AG10803 (cell line): ENCODE measurements around the gene TTC7B.

Source experiments
- DNase-seq: peaks from one replicate; pipeline ENCODE4 v3.0.0; 2010; ENCODE audit warnings: low read depth
- H3K4me3 ChIP-seq: 2 replicates; pipeline ENCODE4 v1.5.1; 2011; ENCODE audit warnings: mild to moderate bottlenecking, low read length, control low read depth
- TF ChIP-seq, protein P1 (sequence below): conservative IDR thresholded peaks from 2 replicates; pipeline ENCODE4 v1.5.1; 2011; ENCODE audit warnings: mild to moderate bottlenecking, low read length, control low read depth, inconsistent platforms

Gene TTC7B

DNA sequence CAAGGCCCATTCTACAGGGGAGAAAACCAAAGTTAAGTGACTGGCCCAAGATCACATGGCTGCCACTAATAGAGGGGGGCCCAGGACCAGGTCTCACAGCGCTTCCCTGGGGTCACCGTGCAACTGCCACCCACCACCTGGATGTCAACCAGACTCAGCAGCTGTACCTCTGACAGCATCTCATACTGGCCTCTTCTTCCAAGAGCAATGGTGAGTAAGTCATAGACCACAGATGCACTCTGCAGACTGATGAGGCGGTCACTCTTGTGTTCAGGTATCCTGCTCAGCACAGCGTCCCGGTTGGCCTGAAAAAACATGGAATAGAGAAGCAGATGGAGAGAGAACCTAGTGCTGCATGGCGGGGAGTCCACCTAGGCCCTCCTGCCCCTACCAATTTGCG is 139.9 kb downstream of the TTC7B start:
- DNase-seq: no peak
- TF ChIP-seq, protein P1, sequence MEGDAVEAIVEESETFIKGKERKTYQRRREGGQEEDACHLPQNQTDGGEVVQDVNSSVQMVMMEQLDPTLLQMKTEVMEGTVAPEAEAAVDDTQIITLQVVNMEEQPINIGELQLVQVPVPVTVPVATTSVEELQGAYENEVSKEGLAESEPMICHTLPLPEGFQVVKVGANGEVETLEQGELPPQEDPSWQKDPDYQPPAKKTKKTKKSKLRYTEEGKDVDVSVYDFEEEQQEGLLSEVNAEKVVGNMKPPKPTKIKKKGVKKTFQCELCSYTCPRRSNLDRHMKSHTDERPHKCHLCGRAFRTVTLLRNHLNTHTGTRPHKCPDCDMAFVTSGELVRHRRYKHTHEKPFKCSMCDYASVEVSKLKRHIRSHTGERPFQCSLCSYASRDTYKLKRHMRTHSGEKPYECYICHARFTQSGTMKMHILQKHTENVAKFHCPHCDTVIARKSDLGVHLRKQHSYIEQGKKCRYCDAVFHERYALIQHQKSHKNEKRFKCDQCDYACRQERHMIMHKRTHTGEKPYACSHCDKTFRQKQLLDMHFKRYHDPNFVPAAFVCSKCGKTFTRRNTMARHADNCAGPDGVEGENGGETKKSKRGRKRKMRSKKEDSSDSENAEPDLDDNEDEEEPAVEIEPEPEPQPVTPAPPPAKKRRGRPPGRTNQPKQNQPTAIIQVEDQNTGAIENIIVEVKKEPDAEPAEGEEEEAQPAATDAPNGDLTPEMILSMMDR: no peak
- no peak overlapping the region for H3K4me3 ChIP-seq

DNA sequence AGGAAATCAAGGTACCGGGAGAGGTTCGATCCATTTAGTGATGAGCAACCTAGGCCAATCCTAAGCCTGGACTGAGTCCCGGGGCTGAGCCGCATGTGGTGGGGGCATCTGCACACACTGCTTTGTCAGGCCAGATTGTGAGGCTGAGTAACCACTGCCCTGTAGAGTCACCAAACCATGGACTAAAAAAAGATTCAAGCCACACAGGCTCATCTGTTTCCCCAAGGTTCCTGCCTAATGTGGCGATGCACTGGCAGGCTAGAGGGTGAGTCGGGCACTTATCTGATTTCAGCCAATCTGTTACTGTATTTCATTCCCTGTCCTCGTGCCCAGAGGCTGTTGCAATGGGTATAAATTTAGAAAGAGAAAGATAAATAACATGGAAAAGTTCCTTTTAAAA is 140.8 kb downstream of the TTC7B start:
- DNase-seq: peak; percentile 72
- H3K4me3 ChIP-seq: no peak overlapping the region
- TF ChIP-seq, protein P1: no peak

DNA sequence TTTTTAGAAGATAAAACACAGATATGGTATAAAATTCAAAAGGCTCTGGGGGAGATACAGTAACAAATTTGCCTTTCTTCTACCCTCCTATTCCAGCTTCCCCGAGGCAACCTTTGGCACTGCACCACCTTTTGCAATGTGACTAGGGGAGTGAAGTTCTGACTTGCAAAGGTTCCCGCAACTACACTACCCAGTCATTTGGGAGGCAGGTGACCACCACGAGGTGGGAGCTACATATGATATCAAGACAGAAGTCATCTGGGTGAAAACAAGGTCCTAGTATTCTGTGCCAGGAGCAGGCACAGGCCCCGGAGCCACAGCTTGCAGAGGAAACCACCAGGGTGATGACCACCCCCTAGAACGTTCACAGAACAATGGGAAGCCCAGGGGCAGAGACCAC is 141.5 kb downstream of the TTC7B start:
- no peak for DNase-seq
- TF ChIP-seq, protein P1: no peak
- no peak overlapping the region for H3K4me3 ChIP-seq

DNA sequence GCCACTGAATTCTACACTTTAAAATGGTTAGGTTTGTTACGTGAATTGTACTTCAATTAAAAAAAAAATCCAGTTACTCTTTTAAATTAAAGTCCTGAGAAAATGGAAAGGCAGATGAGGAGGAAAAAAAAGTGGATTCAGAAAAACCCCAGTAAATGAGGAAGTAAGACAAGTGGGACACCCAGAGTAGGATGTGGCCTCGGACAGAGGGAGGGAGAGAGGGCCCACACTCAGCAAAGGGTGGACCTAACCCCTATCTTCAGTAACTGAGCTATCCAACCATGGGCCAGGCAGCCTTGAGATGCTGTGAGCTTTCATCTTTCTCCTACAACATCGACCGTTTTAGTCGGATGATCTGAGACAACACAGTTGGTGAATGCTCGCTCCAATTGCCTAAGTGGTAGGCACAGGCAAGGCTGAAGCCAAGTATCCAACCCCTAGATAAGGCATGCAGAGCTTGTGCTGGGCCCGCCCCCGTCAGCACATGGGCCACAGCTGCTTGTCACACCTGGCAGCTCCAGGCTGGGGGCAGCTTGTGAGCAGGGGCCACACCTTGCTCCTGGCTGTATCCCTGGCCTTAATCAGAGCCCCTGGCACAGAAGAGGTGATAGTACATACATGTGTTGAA is 142.1 kb downstream of the TTC7B start:
- DNase-seq: no peak
- TF ChIP-seq, protein P1: no peak
- no peak overlapping the region for H3K4me3 ChIP-seq

DNA sequence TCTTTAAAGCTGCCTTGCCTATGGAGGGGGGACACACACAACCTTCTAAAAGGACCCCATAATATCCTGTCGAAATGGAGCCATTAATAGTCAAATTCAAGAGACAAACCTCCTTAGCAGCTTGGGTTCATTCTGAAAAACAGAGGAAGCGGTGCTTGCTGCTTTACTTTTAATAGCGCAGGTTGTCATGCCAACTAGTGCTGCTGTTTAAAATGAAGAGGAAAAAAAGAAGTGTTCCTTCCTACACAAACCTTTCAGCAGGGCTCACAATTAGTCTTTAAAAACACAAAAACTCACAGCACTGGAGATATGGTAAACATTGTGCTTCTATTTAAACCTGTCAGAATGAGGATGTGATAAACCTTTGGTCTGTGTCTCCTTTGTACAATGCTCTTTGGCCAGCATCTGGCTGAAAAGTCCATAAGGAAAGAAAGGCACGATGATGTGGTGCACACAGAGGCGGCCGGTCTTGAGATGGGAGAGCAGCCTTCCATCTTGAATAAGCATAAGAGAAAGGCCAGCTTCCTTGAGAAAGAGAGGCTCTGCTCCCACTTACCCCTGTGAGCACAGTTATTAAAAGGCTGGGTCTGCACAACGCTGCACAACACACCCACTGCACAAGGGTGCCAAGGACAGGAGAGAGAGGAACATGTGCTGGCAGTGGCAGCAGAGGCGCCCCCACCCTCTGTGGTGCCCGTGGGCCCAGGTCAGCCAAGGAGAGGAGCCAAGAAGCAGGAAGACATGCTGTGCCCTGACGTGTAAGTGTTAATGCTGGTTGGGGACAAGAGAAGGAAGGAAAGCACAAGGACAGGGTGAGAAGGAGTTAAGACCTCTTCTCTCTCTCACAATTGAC is 144.6 kb downstream of the TTC7B start:
- no peak overlapping the region for H3K4me3 ChIP-seq
- TF ChIP-seq, protein P1: no peak

GRCh38 chr14:90669731-90670130 is 146.5 kb downstream of the TTC7B start:
- H3K4me3 ChIP-seq: no peak overlapping the region
- TF ChIP-seq, protein P1: no peak
- no peak for DNase-seq

More for the DNA sequence above, 144.6 kb downstream of the TTC7B start:
- DNase-seq: no peak

DNA sequence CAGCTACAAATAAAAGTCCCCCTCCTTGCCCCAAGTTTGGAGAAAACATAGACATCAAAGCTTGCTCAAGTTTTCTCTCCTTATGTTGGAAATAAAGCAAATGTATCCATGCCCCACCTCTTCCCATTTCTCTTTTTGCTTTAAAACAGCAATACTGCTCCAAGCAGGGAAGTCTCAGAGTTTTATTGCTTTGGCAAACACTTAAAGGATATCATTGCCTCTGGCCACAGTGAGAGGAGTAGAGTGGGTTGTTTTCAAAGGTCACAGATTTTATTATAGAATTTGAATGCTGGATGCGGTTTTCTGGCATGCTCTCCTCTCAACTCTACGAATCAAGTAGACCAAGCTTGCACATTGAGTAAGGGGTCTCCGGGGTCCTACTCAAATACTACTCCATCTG is 149.7 kb downstream of the TTC7B start:
- no peak overlapping the region for H3K4me3 ChIP-seq
- TF ChIP-seq, protein P1: no peak
- no peak for DNase-seq
